Neural cell (in vitro differentiated cells): ENCODE results near the gene LCLAT1. TPM values are rescaled to one million over a fixed set of nuclear protein-coding genes. Genes with fewer than 3 reads are reported as not detected.

ENCODE experiments used
- H2AFZ ChIP-seq: fragments of 200-600, 300-800 bp; sonication (generic), shearing (Covaris generic); 2 replicates; pipeline ENCODE4 v1.6.0; 2014; ENCODE audit warnings: low read depth, mild to moderate bottlenecking, antibody characterized with exemption, low read length, moderate library complexity
- H3F3A ChIP-seq: fragments of 200-600 bp; shearing (Covaris generic); 2 replicates; pipeline ENCODE4 v1.6.1; 2016; ENCODE audit warnings: mild to moderate bottlenecking, moderate library complexity, mixed read lengths, antibody characterized with exemption, low read length; ENCODE audit not compliant: insufficient read depth, poor library complexity, severe bottlenecking
- H3K27ac ChIP-seq: fragments of 200-600, 300-800 bp; sonication (generic), shearing (Covaris generic); 2 replicates; pipeline ENCODE4 v1.5.1; 2014; ENCODE audit warnings: mild to moderate bottlenecking, low read length, moderate library complexity
- H3K27me3 ChIP-seq: fragments of 300-800, 200-600 bp; sonication (generic), shearing (Covaris generic); 2 replicates; pipeline ENCODE4 v1.6.0; 2014; ENCODE audit warnings: mild to moderate bottlenecking, low read depth, low read length, moderate library complexity; ENCODE audit not compliant: insufficient read depth
- H3K36me3 ChIP-seq: fragments of 300-800, 200-600 bp; sonication (generic), shearing (Covaris generic); 2 replicates; pipeline ENCODE4 v1.5.1; 2014; ENCODE audit warnings: mild to moderate bottlenecking, antibody characterized with exemption, low read length, moderate library complexity; ENCODE audit not compliant: insufficient read depth
- H3K4me2 ChIP-seq: fragments of 300-800, 200-600 bp; sonication (generic), shearing (Covaris generic); 2 replicates; pipeline ENCODE4 v1.6.0; 2014; ENCODE audit warnings: mild to moderate bottlenecking, low read length
- H3K4me3 ChIP-seq: fragments of 300-800, 200-600 bp; sonication (generic), shearing (Covaris generic); 2 replicates; pipeline ENCODE4 v1.5.1; 2014; ENCODE audit warnings: mild to moderate bottlenecking, low read length, moderate library complexity
- H3K79me2 ChIP-seq: fragments of 200-600 bp; shearing (Covaris generic); replicated peaks from 2 replicates; pipeline ENCODE4 v1.6.0; 2014; ENCODE audit warnings: mild to moderate bottlenecking, low read length, moderate library complexity; ENCODE audit not compliant: insufficient read depth
- H3K9ac ChIP-seq: fragments of 300-800, 200-600 bp; sonication (generic), shearing (Covaris generic); 2 replicates; pipeline ENCODE4 v1.6.1; 2016; ENCODE audit warnings: mild to moderate bottlenecking, low read length, mixed read lengths
- H3K9me2 ChIP-seq: fragments of 200-600 bp; shearing (Covaris generic); 2 replicates; pipeline ENCODE4 v1.6.1; 2016; ENCODE audit warnings: mild to moderate bottlenecking, low read length, mixed read lengths; ENCODE audit not compliant: insufficient read depth
- H3K9me3 ChIP-seq: fragments of 200-600, 300-800 bp; sonication (generic), shearing (Covaris generic); 2 replicates; pipeline ENCODE4 v1.6.1; 2016; ENCODE audit warnings: mild to moderate bottlenecking, mixed run types, low read length, moderate library complexity, mixed read lengths
- H4K20me1 ChIP-seq: fragments of 200-600 bp; shearing (Covaris generic); 2 replicates; pipeline ENCODE4 v1.6.1; 2016; ENCODE audit warnings: mild to moderate bottlenecking, mixed run types; ENCODE audit not compliant: insufficient read depth
- EP300 ChIP-seq: fragments of 450-650 bp; conservative IDR thresholded peaks from 2 replicates; pipeline ENCODE4 v1.6.1; 2014; ENCODE audit warnings: antibody characterized with exemption, mild to moderate bottlenecking, moderate library complexity; ENCODE audit not compliant: poor library complexity, severe bottlenecking
- EZH2 ChIP-seq: fragments of 200-600, 300-800 bp; shearing (Covaris generic), sonication (generic); IDR thresholded peaks from 2 replicates; pipeline ENCODE4 v1.6.1; 2014; ENCODE audit warnings: antibody characterized with exemption, low read length, borderline replicate concordance, mild to moderate bottlenecking; ENCODE audit not compliant: insufficient read depth, poor library complexity, severe bottlenecking
- MXI1 ChIP-seq: fragments of 450-650 bp; conservative IDR thresholded peaks from 2 replicates; pipeline ENCODE4 v1.6.1; 2014; ENCODE audit warnings: antibody characterized with exemption, mild to moderate bottlenecking; ENCODE audit not compliant: poor library complexity, severe bottlenecking
- POLR2AphosphoS5 ChIP-seq: IDR thresholded peaks from 2 replicates; pipeline ENCODE4 v1.6.1; 2012
- RAD21 ChIP-seq: fragments of 450-650 bp; conservative IDR thresholded peaks from 2 replicates; pipeline ENCODE4 v1.6.1; 2014; ENCODE audit warnings: antibody characterized with exemption, mild to moderate bottlenecking, moderate library complexity
- REST ChIP-seq: IDR thresholded peaks from 2 replicates; pipeline ENCODE4 v1.6.1; 2012; ENCODE audit warnings: borderline replicate concordance
- SMC3 ChIP-seq: fragments of 450-650 bp; conservative IDR thresholded peaks from 2 replicates; pipeline ENCODE4 v1.6.1; 2014; ENCODE audit warnings: antibody characterized with exemption, mild to moderate bottlenecking, moderate library complexity; ENCODE audit not compliant: poor library complexity
- TAF1 ChIP-seq: IDR thresholded peaks from 2 replicates; pipeline ENCODE4 v1.6.1; 2012; ENCODE audit warnings: low read depth
- polyA plus RNA-seq: library from polyadenylated mRNA; depleted of rRNA; stranded (reverse); fragments of >200 nt; gene quantifications from 2 replicates; pipeline ENCODE4 v1.2.3, GENCODE V29; 2014
- TF ChIP-seq, protein P1 (sequence below): fragments of 450-650 bp; IDR thresholded peaks from 2 replicates; pipeline ENCODE4 v1.5.1; 2014; ENCODE audit warnings: antibody characterized with exemption, mild to moderate bottlenecking, moderate library complexity; ENCODE audit not compliant: poor library complexity, severe bottlenecking

Gene LCLAT1
- polyA plus RNA-seq, 1 donor from 2014 or later: 5.8 TPM

DNA sequence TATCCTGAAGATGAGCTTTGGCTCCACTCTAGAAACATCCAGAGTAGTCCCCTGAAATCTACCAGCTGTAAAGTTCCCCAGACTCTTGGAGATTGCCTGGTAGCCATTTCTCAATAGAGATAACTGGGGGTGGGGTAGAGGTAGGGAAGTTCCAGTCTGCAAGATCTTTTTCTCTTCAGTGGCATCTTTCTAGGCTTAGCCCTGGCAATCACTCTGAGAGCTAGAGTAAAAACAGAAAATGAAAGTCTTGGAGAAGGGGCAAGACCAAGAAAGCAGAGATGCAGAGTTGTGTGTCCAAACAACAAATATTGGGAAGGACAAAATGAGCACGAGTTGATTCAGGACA, 41.8 kb upstream of the LCLAT1 start:
- Histone ChIP-seq H3K27me3 (no peaks in the 10 kb centered on the region), H2AFZ (no peak overlapping the region), H3F3A (no peaks in the 10 kb centered on the region), H3K27ac (no peak overlapping the region), H4K20me1 (no peaks in the 10 kb centered on the region), H3K36me3 (no peaks in the 10 kb centered on the region), H3K9ac (no peak overlapping the region), H3K79me2 (no peaks in the 10 kb centered on the region), H3K4me3 (no peak overlapping the region), H3K9me3 (no peaks in the 10 kb centered on the region), H3K9me2 (no peaks in the 10 kb centered on the region), H3K4me2 (no peak overlapping the region)
- TF ChIP-seq SMC3 (no peak), EZH2 (no peak), REST (no peak), RAD21 (no peak), MXI1 (no peak), EP300 (no peak), POLR2AphosphoS5 (no peak), TAF1 (no peak)
- TF ChIP-seq, protein P1, sequence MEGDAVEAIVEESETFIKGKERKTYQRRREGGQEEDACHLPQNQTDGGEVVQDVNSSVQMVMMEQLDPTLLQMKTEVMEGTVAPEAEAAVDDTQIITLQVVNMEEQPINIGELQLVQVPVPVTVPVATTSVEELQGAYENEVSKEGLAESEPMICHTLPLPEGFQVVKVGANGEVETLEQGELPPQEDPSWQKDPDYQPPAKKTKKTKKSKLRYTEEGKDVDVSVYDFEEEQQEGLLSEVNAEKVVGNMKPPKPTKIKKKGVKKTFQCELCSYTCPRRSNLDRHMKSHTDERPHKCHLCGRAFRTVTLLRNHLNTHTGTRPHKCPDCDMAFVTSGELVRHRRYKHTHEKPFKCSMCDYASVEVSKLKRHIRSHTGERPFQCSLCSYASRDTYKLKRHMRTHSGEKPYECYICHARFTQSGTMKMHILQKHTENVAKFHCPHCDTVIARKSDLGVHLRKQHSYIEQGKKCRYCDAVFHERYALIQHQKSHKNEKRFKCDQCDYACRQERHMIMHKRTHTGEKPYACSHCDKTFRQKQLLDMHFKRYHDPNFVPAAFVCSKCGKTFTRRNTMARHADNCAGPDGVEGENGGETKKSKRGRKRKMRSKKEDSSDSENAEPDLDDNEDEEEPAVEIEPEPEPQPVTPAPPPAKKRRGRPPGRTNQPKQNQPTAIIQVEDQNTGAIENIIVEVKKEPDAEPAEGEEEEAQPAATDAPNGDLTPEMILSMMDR: no peak

DNA sequence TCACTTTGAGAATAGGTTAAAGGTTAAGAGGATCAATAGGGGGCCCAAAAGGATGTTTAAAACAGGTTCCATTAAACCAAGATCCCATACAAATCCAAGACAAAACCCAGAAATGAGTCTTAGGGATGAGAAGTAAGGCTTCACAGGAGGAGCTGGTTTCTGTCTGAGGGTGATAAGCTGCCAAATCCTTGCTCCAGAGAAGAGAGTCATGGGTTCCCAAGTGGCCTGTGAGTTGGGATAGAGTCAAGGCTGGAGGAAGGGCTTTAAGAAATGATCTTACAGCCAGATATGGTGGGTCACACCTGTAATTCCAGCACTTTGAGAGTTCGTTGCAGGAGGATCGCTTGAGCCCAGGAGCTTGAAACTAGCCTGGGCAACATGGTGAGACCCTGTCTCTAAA, 40.2 kb upstream of the LCLAT1 start:
- no peaks in the 10 kb centered on the region for H3K9me2 ChIP-seq
- H3K9ac ChIP-seq: no peak overlapping the region
- H3K9me3 ChIP-seq: no peaks in the 10 kb centered on the region
- TF ChIP-seq, protein P1: no peak
- no peak for TF ChIP-seq EP300
- H3K27me3 ChIP-seq: no peaks in the 10 kb centered on the region
- no peak overlapping the region for H3K4me2 ChIP-seq
- no peak overlapping the region for H3K27ac ChIP-seq
- no peak overlapping the region for H2AFZ ChIP-seq
- H3K36me3 ChIP-seq: no peaks in the 10 kb centered on the region
- H3F3A ChIP-seq: no peaks in the 10 kb centered on the region
- no peak overlapping the region for H3K4me3 ChIP-seq
- no peaks in the 10 kb centered on the region for H3K79me2 ChIP-seq
- no peaks in the 10 kb centered on the region for H4K20me1 ChIP-seq
